ENCODE results near the gene PYCR2. TPM values are rescaled to one million over a fixed set of nuclear protein-coding genes. Genes with fewer than 3 reads are reported as not detected.
"Not testable (repeated sequence)": the region's sequence is repeated elsewhere in the genome, so short reads cannot be mapped to it uniquely, and the experiment has no call there.

The PYCR2 gene
- total and polyA plus RNA-seq, 11 donors, result 53.6 to 89.0 (median 65.1) TPM

- DNase-seq, result no peak
- Histone ChIP-seq H3K27me3 (no peaks in the 10 kb centered on the region), H3K36me3 (no peaks in the 10 kb centered on the region), H3K4me1 (no peaks in the 10 kb centered on the region), H3K9me3 (no peaks in the 10 kb centered on the region), H3K27ac (no peak overlapping the region), H3K4me3 (no peak overlapping the region)
- TF ChIP-seq CTCF (IDR thresholded peaks at IDR 0.05) (no peak), POLR2A (IDR thresholded peaks at IDR 0.05) (no peak)
- intact Hi-C loops (cut with DNase I), result no loop called here
- no peak for ATAC-seq
- 86 to 90% (median 88%) methylated on average over 2 of the region's 2 CpGs for WGBS, 4 donors
Observed at GRCh38 chr1:225933072-225933471, 9.0 kb upstream of the PYCR2 start.

GRCh38 chr1:225931270-225932136 is 7.5 kb upstream of the PYCR2 start:
- DNase-seq (no peak), ATAC-seq (no peak)
- H3K9me3 ChIP-seq, result no peaks in the 10 kb centered on the region
- no peak for TF ChIP-seq CTCF (IDR thresholded peaks at IDR 0.05)
- no peak for TF ChIP-seq POLR2A (IDR thresholded peaks at IDR 0.05)
- H3K4me3 ChIP-seq, result no peak overlapping the region
- H3K36me3 ChIP-seq, result no peaks in the 10 kb centered on the region
- H3K27me3 ChIP-seq, result no peaks in the 10 kb centered on the region
- intact Hi-C loops (cut with DNase I), result no loop called here
- no peak overlapping the region for H3K27ac ChIP-seq
- WGBS, 4 donors, result 74 to 79% (median 75%) methylated on average over 5 of the region's 5 CpGs
- no peaks in the 10 kb centered on the region for H3K4me1 ChIP-seq

- H3K36me3 ChIP-seq, result no peaks in the 10 kb centered on the region
- ATAC-seq, result no peak
- no peaks in the 10 kb centered on the region for H3K27me3 ChIP-seq
- no peak overlapping the region for H3K27ac ChIP-seq
- TF ChIP-seq POLR2A (IDR thresholded peaks at IDR 0.05), result no peak
- TF ChIP-seq CTCF (IDR thresholded peaks at IDR 0.05), result no peak
- no peaks in the 10 kb centered on the region for H3K9me3 ChIP-seq
- no peak overlapping the region for H3K4me3 ChIP-seq
- no peaks in the 10 kb centered on the region for H3K4me1 ChIP-seq
- 92 to 100% (median 94%) methylated on average over 2 of the region's 2 CpGs for WGBS, 4 donors
- no peak for DNase-seq
- intact Hi-C loops (cut with DNase I), result no loop called here
Observed at GRCh38 chr1:225930566-225930965, 6.5 kb upstream of the PYCR2 start.

- H3K36me3 ChIP-seq; H3K27ac ChIP-seq; H3K4me3 ChIP-seq; ATAC-seq; intact Hi-C loops (cut with DNase I); H3K27me3 ChIP-seq; DNase-seq; H3K4me1 ChIP-seq; H3K9me3 ChIP-seq: not testable (repeated sequence)
- WGBS, 4 donors, result 95 to 98% (median 97%) methylated on average over 3 of the region's 3 CpGs
Observed at GRCh38 chr1:225929462-225929861, 5.4 kb upstream of the PYCR2 start.

Data from heart left ventricle (tissue), 16 donors.